Panc1 (cell line): Measurements from ENCODE around the gene METTL1. TPM values are rescaled to one million over a fixed set of nuclear protein-coding genes. Genes with fewer than 3 reads are reported as not detected.

ENCODE experiments used
- ATAC-seq: fragments of 200-7000 bp; cut with Tn5 transposase; 2 replicates; pipeline ENCODE4 v1.9.1; 2020; ENCODE audit warnings: mild to moderate bottlenecking, moderate library complexity
- BruUV-seq: library from RNA; stranded (reverse); fragments of 400-500 nt; replicated peaks from 2 replicates; lab custom pipeline; 2021; lab: Mats Ljungman, UMichigan
- CTCF ChIA-PET: fragments of 300-600 bp; sonication (Branson Sonifier 250); formaldehyde crosslinking; loops from one replicate; lab custom pipeline; 2022; ENCODE audit warnings: antibody characterized with exemption; lab: Charles Lee
- POLR2A ChIA-PET: fragments of 300-600 bp; sonication (Branson Sonifier 250); formaldehyde crosslinking; loops from one replicate; lab custom pipeline; 2022; ENCODE audit warnings: antibody characterized with exemption; lab: Charles Lee
- DNase-seq: peaks from one replicate; pipeline ENCODE4 v3.0.0-alpha.2; 2010; ENCODE audit warnings: low read depth, low spot score
- H3K27ac ChIP-seq: 2 replicates; pipeline ENCODE4 v1.5.1; 2011; ENCODE audit warnings: mild to moderate bottlenecking, low read length, inconsistent platforms
- H3K27me3 ChIP-seq: fragments of 200-500 bp; sonication (Bioruptor generic); 2 replicates; pipeline ENCODE4 v1.6.0; 2014; ENCODE audit warnings: low read length, inconsistent platforms; ENCODE audit not compliant: control insufficient read depth, insufficient read depth
- H3K36me3 ChIP-seq: fragments of 200-500 bp; sonication (Bioruptor generic); 2 replicates; pipeline ENCODE4 v1.5.1; 2014; ENCODE audit warnings: inconsistent platforms, mild to moderate bottlenecking, low read length, moderate library complexity; ENCODE audit not compliant: control insufficient read depth, insufficient read depth
- H3K4me1 ChIP-seq: 2 replicates; pipeline ENCODE4 v1.5.1; 2011; ENCODE audit warnings: inconsistent platforms, mild to moderate bottlenecking, low read length, moderate library complexity; ENCODE audit not compliant: control insufficient read depth, insufficient read depth
- H3K4me3 ChIP-seq, 2 experiments: 2 replicates each; pipeline ENCODE4 v1.5.1; 2011 to 2012; ENCODE audit warnings: low read depth in 2 of 2, low read length in 2 of 2, mild to moderate bottlenecking in 2 of 2, inconsistent platforms in 1 of 2, moderate library complexity in 1 of 2
- H3K9me3 ChIP-seq: fragments of 200-500 bp; sonication (Bioruptor generic); 2 replicates; pipeline ENCODE4 v1.5.1; 2014; ENCODE audit warnings: low read depth, mild to moderate bottlenecking, inconsistent platforms, low read length, moderate library complexity; ENCODE audit not compliant: control insufficient read depth, insufficient read depth
- CTCF ChIP-seq: fragments of 450-650 bp; IDR thresholded peaks from 2 replicates; pipeline ENCODE4 v1.5.1; 2017; ENCODE audit warnings: mild to moderate bottlenecking
- POLR2AphosphoS5 ChIP-seq: IDR thresholded peaks from 2 replicates; pipeline ENCODE4 v1.6.1; 2012; ENCODE audit warnings: mild to moderate bottlenecking, low read depth, low read length, moderate library complexity
- REST ChIP-seq, 2 experiments: IDR thresholded peaks; 2 replicates each; pipeline ENCODE4 v1.6.1; 2011 to 2012; ENCODE audit warnings: low read depth in 2 of 2, control low read depth in 1 of 2, low read length in 1 of 2, mild to moderate bottlenecking in 1 of 2, moderate library complexity in 1 of 2; ENCODE audit not compliant: insufficient read depth in 1 of 2
- SIN3A ChIP-seq: IDR thresholded peaks from 2 replicates; pipeline ENCODE4 v1.6.1; 2012; ENCODE audit warnings: low read depth, mild to moderate bottlenecking, low read length, moderate library complexity, borderline replicate concordance; ENCODE audit not compliant: insufficient read depth
- TCF7L2 ChIP-seq: IDR thresholded peaks from 2 replicates; pipeline ENCODE4 v1.6.1; 2011; ENCODE audit warnings: mild to moderate bottlenecking, low read depth, low read length, inconsistent platforms
- in situ Hi-C: cut with HindIII; loops from 2 replicates; pipeline ENCODE4 v1.10.0; 2016; ENCODE audit warnings: low sequenced_read_pairs, low pct_unique_long_range_greater_than_20kb
- intact Hi-C: fragments of 100-400 bp; cut with micrococcal nuclease; formaldehyde crosslinking; loops from one replicate; pipeline ENCODE4 v1.10.0; 2022; ENCODE audit not compliant: unreplicated experiment
- total RNA-seq: library from RNA; stranded (reverse); gene quantifications from one replicate; pipeline ENCODE4 v1.2.1, GENCODE V29; 2021; ENCODE audit not compliant: unreplicated experiment

The METTL1 gene
- total RNA-seq, 1 experiment from 2014 or later: 46.5 TPM

GRCh38 chr12:57743769-57744168 is 28.1 kb downstream of the METTL1 start:
- no peaks in the 10 kb centered on the region; the same call in 1 of the 2 replicates for H3K27me3 ChIP-seq
- no peak for ATAC-seq
- BruUV-seq: no TSS peak
- in situ Hi-C loops (no loop called here), intact Hi-C loops (no loop called here)
- no peak for TF ChIP-seq TCF7L2
- no peak for TF ChIP-seq CTCF
- TF ChIP-seq REST (IDR thresholded peaks at IDR 0.05; ENCODE audit: insufficient read depth in 1 of 2, low read depth in 2 of 2, low read length in 1 of 2): no peak
- TF ChIP-seq SIN3A: no peak
- no peak for TF ChIP-seq POLR2AphosphoS5
- peak overlapping the region; percentile 74 to 98; a peak in 3 of 4 replicates for H3K4me3 ChIP-seq
- peak overlapping the region; percentile 94; the same call in 1 of the 2 replicates for H3K27ac ChIP-seq
- peaks cover 7% of the 10 kb centered on the region for H3K4me1 ChIP-seq
- DNase-seq: no peak
- POLR2A ChIA-PET: no interaction called here
- no peaks in the 10 kb centered on the region for H3K9me3 ChIP-seq
- CTCF ChIA-PET: interaction anchor here (0.5 to 1.5 kb wide), 2 partner anchors 18 to 84 kb away, joined by 3 to 5 read pairs; no protein-coding TSS in a partner anchor
- H3K36me3 ChIP-seq: peaks cover 13% of the 10 kb centered on the region

GRCh38 chr12:57741844-57742738 is 29.8 kb downstream of the METTL1 start:
- H3K9me3 ChIP-seq: no peaks in the 10 kb centered on the region
- in situ Hi-C loops (no loop called here), intact Hi-C loops (no loop called here)
- CTCF ChIA-PET: interaction anchor here (3.4 kb wide), 1 partner anchor 16 kb away, joined by 10 read pairs; no protein-coding TSS in a partner anchor
- peaks cover 6% of the 10 kb centered on the region for H3K36me3 ChIP-seq
- H3K4me3 ChIP-seq: no peak overlapping the region
- BruUV-seq: no TSS peak
- POLR2A ChIA-PET: no interaction called here
- TF ChIP-seq REST (IDR thresholded peaks at IDR 0.05; ENCODE audit: insufficient read depth in 1 of 2, low read depth in 2 of 2, low read length in 1 of 2) (no peak), SIN3A (no peak), CTCF (no peak; the same call in 1 of the 2 replicates), POLR2AphosphoS5 (no peak), TCF7L2 (no peak)
- H3K27ac ChIP-seq: no peak overlapping the region
- no peak for ATAC-seq
- no peaks in the 10 kb centered on the region; the same call in 1 of the 2 replicates for H3K27me3 ChIP-seq
- no peak for DNase-seq
- H3K4me1 ChIP-seq: peaks cover 7% of the 10 kb centered on the region
